ENCODE results near the gene RIN2.

- TF ChIP-seq RFX5 (IDR thresholded peaks at IDR 0.05; ENCODE audit: low read depth, low read length): no peak
- peak; percentile 14; the same call in 1 of the 2 replicates for TF ChIP-seq CTCF (conservative IDR thresholded peaks at IDR 0.05; ENCODE audit: low read depth, low read length)
- no peak for TF ChIP-seq RAD21 (IDR thresholded peaks at IDR 0.05; ENCODE audit: low read length)
- TF ChIP-seq POLR2A (IDR thresholded peaks at IDR 0.05; ENCODE audit: low read depth, low read length): no peak
- TF ChIP-seq FOS (IDR thresholded peaks at IDR 0.05; ENCODE audit: low read depth, low read length): no peak
- no peak for TF ChIP-seq SMC3 (IDR thresholded peaks at IDR 0.05; ENCODE audit: low read depth, low read length)
- TF ChIP-seq USF2 (IDR thresholded peaks at IDR 0.05; ENCODE audit: low read depth, low read length): no peak
- no peak for TF ChIP-seq MXI1 (IDR thresholded peaks at IDR 0.05; ENCODE audit: borderline replicate concordance, low read depth, low read length)
- no peak for TF ChIP-seq ELK1 (IDR thresholded peaks at IDR 0.05; ENCODE audit: borderline replicate concordance, low read depth, low read length)
- TF ChIP-seq BHLHE40 (IDR thresholded peaks at IDR 0.05; ENCODE audit: low read depth, low read length): no peak
- TF ChIP-seq RCOR1 (IDR thresholded peaks at IDR 0.05; ENCODE audit: insufficient replicate concordance, low read length): no peak
- TF ChIP-seq CEBPB (IDR thresholded peaks at IDR 0.05; ENCODE audit: low read depth, low read length): no peak
- TF ChIP-seq MAZ (IDR thresholded peaks at IDR 0.05; ENCODE audit: borderline replicate concordance, low read depth, low read length): no peak
- TF ChIP-seq CHD1 (IDR thresholded peaks at IDR 0.05; ENCODE audit: low read depth, low read length): no peak
Observed at GRCh38 chr20:19802492-19803158, 44.6 kb downstream of the RIN2 start.

Measured in IMR-90 (cell line).